SK-N-SH treated with all-trans-retinoic acid at 6 μM for 48 hours (cell line): ENCODE results near the gene MACC1.

Source experiments
- ESRRG ChIP-seq: fragments of 250-450 bp; sonication (Bioruptor Pico); IDR thresholded peaks from 2 replicates; pipeline ENCODE4 v1.6.1; 2021; ENCODE audit warnings: mild to moderate bottlenecking
- OSR1 ChIP-seq: fragments of 250-450 bp; sonication (Bioruptor Pico); IDR thresholded peaks from 2 replicates; pipeline ENCODE4 v1.8.0; 2022; ENCODE audit warnings: moderate library complexity, mild to moderate bottlenecking, inconsistent platforms
- ZFP3 ChIP-seq: fragments of 250-450 bp; sonication (Bioruptor Pico); IDR thresholded peaks from 2 replicates; pipeline ENCODE4 v1.5.0; 2020; ENCODE audit warnings: mild to moderate bottlenecking, moderate library complexity
- ZFP30 ChIP-seq: fragments of 450-650 bp; formaldehyde crosslinking; IDR thresholded peaks from 2 replicates; pipeline ENCODE4 v1.5.0; 2022; ENCODE audit warnings: mild to moderate bottlenecking, moderate library complexity
- ZNF565 ChIP-seq: fragments of 450-650 bp; formaldehyde crosslinking; conservative IDR thresholded peaks from 2 replicates; pipeline ENCODE4 v1.5.0; 2020; ENCODE audit warnings: low read depth, mild to moderate bottlenecking, moderate library complexity
- ZNF70 ChIP-seq: fragments of 450-650 bp; formaldehyde crosslinking; IDR thresholded peaks from 2 replicates; pipeline ENCODE4 v1.5.0; 2020; ENCODE audit warnings: mild to moderate bottlenecking, moderate library complexity

GRCh38 chr7:20113427-20114027 is 103.7 kb downstream of the MACC1 start:
- TF ChIP-seq OSR1 (no peak), ESRRG (CRISPR knock-in tag) (no peak), ZFP30 (CRISPR knock-in tag) (no peak), ZNF70 (CRISPR knock-in tag) (no peak), ZFP3 (CRISPR knock-in tag) (no peak), ZNF565 (CRISPR knock-in tag) (no peak)
